Parathyroid adenoma (tissue), 2 donors: Measurements from ENCODE around the gene PNCK.
"Not testable (repeated sequence)": the region's sequence is repeated elsewhere in the genome, so short reads cannot be mapped to it uniquely, and the experiment has no call there.

Experiments used
- H2AFZ ChIP-seq: fragments of 300-600 bp; sonication (generic); one replicate; pipeline ENCODE4 v1.7.0; 2017; ENCODE audit warnings: antibody characterized with exemption, mild to moderate bottlenecking
- H3K27ac ChIP-seq: fragments of 300-600 bp; sonication (generic); one replicate; pipeline ENCODE4 v1.7.0; 2017
- H3K27me3 ChIP-seq: fragments of 300-600 bp; sonication (generic); one replicate; pipeline ENCODE4 v1.7.0; 2017; ENCODE audit warnings: low read length; ENCODE audit not compliant: control insufficient read depth, insufficient read depth
- H3K36me3 ChIP-seq: fragments of 300-600 bp; sonication (generic); one replicate; pipeline ENCODE4 v1.7.0; 2017; ENCODE audit warnings: low read length; ENCODE audit not compliant: control insufficient read depth, insufficient read depth
- H3K4me1 ChIP-seq: fragments of 300-600 bp; sonication (generic); one replicate; pipeline ENCODE4 v1.7.0; 2017; ENCODE audit warnings: control low read depth
- H3K4me2 ChIP-seq: fragments of 300-600 bp; sonication (generic); one replicate; pipeline ENCODE4 v1.7.0; 2017; ENCODE audit warnings: low read length
- H3K4me3 ChIP-seq: fragments of 300-600 bp; sonication (generic); one replicate; pipeline ENCODE4 v1.7.0; 2017; ENCODE audit warnings: low read depth, low read length
- H3K79me2 ChIP-seq: fragments of 300-600 bp; sonication (generic); one replicate; pipeline ENCODE4 v1.7.0; 2017; ENCODE audit warnings: control low read depth
- H3K9ac ChIP-seq: fragments of 300-600 bp; sonication (generic); one replicate; pipeline ENCODE4 v1.7.0; 2017; ENCODE audit warnings: mild to moderate bottlenecking
- H3K9me3 ChIP-seq: fragments of 300-600 bp; sonication (generic); one replicate; pipeline ENCODE4 v1.7.0; 2017; ENCODE audit warnings: low read length; ENCODE audit not compliant: control insufficient read depth
- TF ChIP-seq, protein P1 (sequence below): fragments of 300-600 bp; sonication (generic); IDR thresholded peaks from one replicate; pipeline ENCODE4 v1.7.0; 2017; ENCODE audit warnings: antibody characterized with exemption, mild to moderate bottlenecking
- donor health status: primary hyperparathyroidism.

The PNCK gene

DNA sequence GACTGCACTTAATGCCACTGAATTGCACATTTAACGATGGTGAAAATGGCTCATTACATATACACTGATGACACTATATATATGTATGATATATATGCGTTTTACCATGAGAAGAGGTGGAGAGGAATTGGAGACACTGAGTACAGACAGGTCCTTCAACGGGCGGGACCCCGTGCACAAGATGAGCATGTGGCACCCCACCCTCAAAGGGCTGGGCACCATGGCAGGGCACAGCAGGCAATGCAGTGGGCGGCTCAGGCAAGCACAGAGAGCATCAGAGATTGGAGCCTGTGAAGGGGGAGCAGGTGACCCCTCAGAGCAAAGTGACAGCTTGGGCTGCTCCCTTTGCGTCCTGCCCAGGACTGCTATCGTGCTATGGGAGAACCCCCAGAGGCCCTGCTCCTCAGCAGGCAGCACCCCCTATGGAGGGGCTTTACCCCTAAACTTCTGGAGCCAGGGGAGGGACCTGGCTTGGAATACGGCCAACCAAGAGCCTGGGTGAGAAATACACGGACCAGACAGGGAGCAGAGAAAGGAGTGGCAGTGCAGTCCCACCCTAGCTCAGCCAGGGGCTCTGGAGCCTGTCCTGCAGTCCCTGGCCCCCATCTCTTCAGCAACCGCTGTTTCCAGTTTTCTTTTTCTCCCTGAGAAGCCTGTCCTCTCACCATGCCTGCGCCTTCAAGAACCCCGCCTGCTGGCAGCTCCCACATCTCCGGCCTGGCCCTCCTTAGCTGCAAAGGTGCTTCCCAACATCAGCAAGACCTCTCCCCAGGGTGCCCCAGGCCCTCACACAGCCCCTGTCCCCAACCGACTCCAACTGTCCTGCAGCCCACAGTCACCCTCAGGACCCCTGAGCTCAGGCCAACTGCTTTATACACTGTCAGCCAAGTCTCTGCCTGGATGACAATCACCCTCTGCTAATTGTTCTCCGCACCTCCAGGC is 24.6 kb upstream of the PNCK start:
- no peak overlapping the region for H3K27ac ChIP-seq
- no peaks in the 10 kb centered on the region for H3K4me1 ChIP-seq
- H3K9ac ChIP-seq = no peak overlapping the region
- H3K9me3 ChIP-seq = no peaks in the 10 kb centered on the region
- no peaks in the 10 kb centered on the region for H3K79me2 ChIP-seq
- no peaks in the 10 kb centered on the region for H3K36me3 ChIP-seq
- no peak overlapping the region for H2AFZ ChIP-seq
- no peaks in the 10 kb centered on the region for H3K27me3 ChIP-seq
- no peak overlapping the region for H3K4me3 ChIP-seq
- H3K4me2 ChIP-seq = no peak overlapping the region
- TF ChIP-seq, protein P1, sequence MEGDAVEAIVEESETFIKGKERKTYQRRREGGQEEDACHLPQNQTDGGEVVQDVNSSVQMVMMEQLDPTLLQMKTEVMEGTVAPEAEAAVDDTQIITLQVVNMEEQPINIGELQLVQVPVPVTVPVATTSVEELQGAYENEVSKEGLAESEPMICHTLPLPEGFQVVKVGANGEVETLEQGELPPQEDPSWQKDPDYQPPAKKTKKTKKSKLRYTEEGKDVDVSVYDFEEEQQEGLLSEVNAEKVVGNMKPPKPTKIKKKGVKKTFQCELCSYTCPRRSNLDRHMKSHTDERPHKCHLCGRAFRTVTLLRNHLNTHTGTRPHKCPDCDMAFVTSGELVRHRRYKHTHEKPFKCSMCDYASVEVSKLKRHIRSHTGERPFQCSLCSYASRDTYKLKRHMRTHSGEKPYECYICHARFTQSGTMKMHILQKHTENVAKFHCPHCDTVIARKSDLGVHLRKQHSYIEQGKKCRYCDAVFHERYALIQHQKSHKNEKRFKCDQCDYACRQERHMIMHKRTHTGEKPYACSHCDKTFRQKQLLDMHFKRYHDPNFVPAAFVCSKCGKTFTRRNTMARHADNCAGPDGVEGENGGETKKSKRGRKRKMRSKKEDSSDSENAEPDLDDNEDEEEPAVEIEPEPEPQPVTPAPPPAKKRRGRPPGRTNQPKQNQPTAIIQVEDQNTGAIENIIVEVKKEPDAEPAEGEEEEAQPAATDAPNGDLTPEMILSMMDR = no peak

DNA sequence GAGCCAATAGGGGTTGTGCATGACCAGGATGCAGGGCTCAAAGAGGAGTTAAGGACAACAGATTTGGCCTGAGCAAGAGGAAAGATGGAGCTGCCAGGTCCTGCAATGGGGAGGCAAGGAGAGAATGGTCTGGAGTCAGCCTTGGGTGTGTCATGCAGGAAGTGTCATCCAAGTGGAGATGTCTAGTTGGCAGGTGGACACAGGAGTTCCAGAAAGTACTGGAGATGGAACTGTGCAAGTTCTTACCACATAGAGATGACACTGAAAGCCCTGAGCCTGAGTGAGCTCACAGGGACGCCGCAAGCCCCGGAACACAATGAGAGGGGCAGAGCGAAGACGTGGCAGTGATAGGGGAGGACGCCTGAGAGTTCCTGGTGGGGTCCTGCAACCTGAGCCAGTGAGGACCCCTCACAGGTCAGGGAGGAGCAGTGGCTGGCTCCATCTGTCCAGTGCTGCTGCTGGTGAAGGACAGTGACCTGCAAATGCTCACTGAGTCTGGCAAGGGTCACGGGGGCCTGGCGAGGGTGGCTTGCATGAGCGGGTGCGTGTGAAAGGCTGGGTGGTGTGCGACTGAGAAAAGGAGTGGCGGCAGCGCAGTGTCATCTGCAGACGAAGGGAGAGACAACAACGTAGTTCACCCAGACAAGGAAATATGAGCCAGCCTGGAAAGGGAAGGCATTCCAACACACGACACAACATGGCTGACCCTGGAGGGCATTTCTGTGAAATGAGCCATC is 23.5 kb upstream of the PNCK start:
- H3K9me3 ChIP-seq, H2AFZ ChIP-seq, H3K4me3 ChIP-seq, H3K27me3 ChIP-seq, H3K4me1 ChIP-seq, H3K79me2 ChIP-seq, H3K4me2 ChIP-seq, H3K36me3 ChIP-seq, H3K27ac ChIP-seq, H3K9ac ChIP-seq: not testable (repeated sequence)

DNA sequence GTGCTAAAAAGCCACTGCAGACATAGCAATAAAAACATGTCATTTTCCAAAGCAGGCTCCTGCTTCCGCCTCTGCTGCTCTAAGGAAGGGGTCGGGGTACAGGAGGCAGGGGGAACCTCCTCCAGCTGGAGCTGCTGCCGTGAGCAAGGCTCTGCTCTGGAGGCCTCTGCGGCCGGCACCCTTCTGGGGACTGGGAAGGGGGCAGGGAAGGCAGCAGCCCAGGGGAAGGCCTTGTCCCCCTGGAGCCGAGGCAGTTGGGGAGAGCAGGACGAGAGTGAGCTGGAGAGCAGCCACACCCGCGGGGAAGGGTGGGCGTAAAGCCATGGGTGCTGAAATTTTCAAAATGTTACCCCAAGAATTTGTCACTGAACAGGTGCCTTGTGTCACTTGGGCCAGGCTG is 22.9 kb upstream of the PNCK start:
- not testable (repeated sequence) for H3K9me3 ChIP-seq, H3K4me1 ChIP-seq, H3K9ac ChIP-seq, H3K4me2 ChIP-seq, H3K27ac ChIP-seq, H3K4me3 ChIP-seq, H3K79me2 ChIP-seq, H2AFZ ChIP-seq, H3K36me3 ChIP-seq, H3K27me3 ChIP-seq

DNA sequence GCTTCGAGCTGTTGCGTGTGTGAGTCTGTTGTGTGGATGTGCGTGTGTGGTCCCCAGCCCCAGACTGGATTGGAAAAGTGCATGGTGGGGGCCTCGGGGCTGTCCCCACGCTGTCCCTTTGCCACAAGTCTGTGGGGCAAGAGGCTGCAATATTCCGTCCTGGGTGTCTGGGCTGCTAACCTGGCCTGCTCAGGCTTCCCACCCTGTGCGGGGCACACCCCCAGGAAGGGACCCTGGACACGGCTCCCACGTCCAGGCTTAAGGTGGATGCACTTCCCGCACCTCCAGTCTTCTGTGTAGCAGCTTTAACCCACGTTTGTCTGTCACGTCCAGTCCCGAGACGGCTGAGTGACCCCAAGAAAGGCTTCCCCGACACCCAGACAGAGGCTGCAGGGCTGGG is 22.5 kb upstream of the PNCK start:
- no peak overlapping the region for H3K4me3 ChIP-seq
- H3K4me1 ChIP-seq = no peaks in the 10 kb centered on the region
- H2AFZ ChIP-seq = no peak overlapping the region
- H3K9me3 ChIP-seq = no peaks in the 10 kb centered on the region
- no peak overlapping the region for H3K9ac ChIP-seq
- no peak overlapping the region for H3K4me2 ChIP-seq
- no peak overlapping the region for H3K27ac ChIP-seq
- no peaks in the 10 kb centered on the region for H3K79me2 ChIP-seq
- H3K27me3 ChIP-seq = no peaks in the 10 kb centered on the region
- TF ChIP-seq, protein P1 = no peak
- no peaks in the 10 kb centered on the region for H3K36me3 ChIP-seq

DNA sequence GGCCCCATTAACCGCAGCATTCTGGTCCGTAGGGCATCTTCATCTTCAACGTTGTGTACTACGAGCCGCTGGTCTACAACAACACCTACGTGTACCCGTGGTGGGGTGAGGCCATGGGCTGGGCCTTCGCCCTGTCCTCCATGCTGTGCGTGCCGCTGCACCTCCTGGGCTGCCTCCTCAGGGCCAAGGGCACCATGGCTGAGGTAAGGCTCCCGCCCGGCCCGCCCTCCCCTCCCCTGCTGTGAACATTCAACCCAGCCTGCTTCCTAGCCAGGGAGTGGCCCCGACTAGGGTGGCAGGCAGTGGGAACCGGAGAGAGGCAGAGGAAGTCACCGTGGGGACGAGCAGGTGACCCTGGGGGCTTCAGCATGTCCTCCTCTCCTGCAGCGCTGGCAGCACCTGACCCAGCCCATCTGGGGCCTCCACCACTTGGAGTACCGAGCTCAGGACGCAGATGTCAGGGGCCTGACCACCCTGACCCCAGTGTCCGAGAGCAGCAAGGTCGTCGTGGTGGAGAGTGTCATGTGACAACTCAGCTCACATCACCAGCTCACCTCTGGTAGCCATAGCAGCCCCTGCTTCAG is 21.2 kb upstream of the PNCK start:
- no peaks in the 10 kb centered on the region for H3K27me3 ChIP-seq
- H3K9me3 ChIP-seq = no peaks in the 10 kb centered on the region
- no peaks in the 10 kb centered on the region for H3K36me3 ChIP-seq
- H3K27ac ChIP-seq = no peak overlapping the region
- H3K4me3 ChIP-seq = no peak overlapping the region
- TF ChIP-seq, protein P1 = no peak
- H2AFZ ChIP-seq = no peak overlapping the region
- no peaks in the 10 kb centered on the region for H3K79me2 ChIP-seq
- no peaks in the 10 kb centered on the region for H3K4me1 ChIP-seq
- no peak overlapping the region for H3K9ac ChIP-seq
- no peak overlapping the region for H3K4me2 ChIP-seq

DNA sequence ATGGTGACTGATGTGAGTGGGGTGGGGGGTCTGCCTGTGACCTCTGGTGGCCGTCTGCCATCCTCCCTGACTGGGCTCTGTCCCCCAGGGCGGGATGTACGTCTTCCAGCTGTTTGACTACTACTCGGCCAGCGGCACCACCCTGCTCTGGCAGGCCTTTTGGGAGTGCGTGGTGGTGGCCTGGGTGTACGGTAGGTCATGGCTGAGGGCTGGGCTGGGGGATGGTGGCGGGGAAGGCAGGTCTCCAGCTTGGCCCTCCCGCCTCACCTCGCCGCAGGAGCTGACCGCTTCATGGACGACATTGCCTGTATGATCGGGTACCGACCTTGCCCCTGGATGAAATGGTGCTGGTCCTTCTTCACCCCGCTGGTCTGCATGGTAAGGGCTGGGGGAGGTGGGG is 20.6 kb upstream of the PNCK start:
- not testable (repeated sequence) for H3K4me1 ChIP-seq, H3K27me3 ChIP-seq, H3K36me3 ChIP-seq, H3K79me2 ChIP-seq, H3K27ac ChIP-seq, H3K9me3 ChIP-seq, H3K4me2 ChIP-seq, H3K4me3 ChIP-seq, H2AFZ ChIP-seq, H3K9ac ChIP-seq
